ENCODE data around the gene SYF2.
"Not testable (repeated sequence)": the region's sequence is repeated elsewhere in the genome, so short reads cannot be mapped to it uniquely, and the experiment has no call there.

- not testable (repeated sequence) for TF ChIP-seq CTCF, EZH2phosphoT487 (IDR thresholded peaks at IDR 0.05; ENCODE audit: low read length)
Measured at GRCh38 chr1:25278358-25278757, 46.1 kb upstream of the SYF2 start.
